Neural cell (in vitro differentiated cells): Measurements from ENCODE around the gene KDM1B.

ENCODE experiments used
- EZH2 ChIP-seq: fragments of 200-600, 300-800 bp; shearing (Covaris generic), sonication (generic); IDR thresholded peaks from 2 replicates; pipeline ENCODE4 v1.6.1; 2014; ENCODE audit warnings: antibody characterized with exemption, low read length, borderline replicate concordance, mild to moderate bottlenecking; ENCODE audit not compliant: insufficient read depth, poor library complexity, severe bottlenecking
- MXI1 ChIP-seq: fragments of 450-650 bp; conservative IDR thresholded peaks from 2 replicates; pipeline ENCODE4 v1.6.1; 2014; ENCODE audit warnings: antibody characterized with exemption, mild to moderate bottlenecking; ENCODE audit not compliant: poor library complexity, severe bottlenecking
- POLR2AphosphoS5 ChIP-seq: IDR thresholded peaks from 2 replicates; pipeline ENCODE4 v1.6.1; 2012
- TAF1 ChIP-seq: IDR thresholded peaks from 2 replicates; pipeline ENCODE4 v1.6.1; 2012; ENCODE audit warnings: low read depth
- TF ChIP-seq, protein P1 (sequence below): fragments of 450-650 bp; IDR thresholded peaks from 2 replicates; pipeline ENCODE4 v1.5.1; 2014; ENCODE audit warnings: antibody characterized with exemption, mild to moderate bottlenecking, moderate library complexity; ENCODE audit not compliant: poor library complexity, severe bottlenecking
- TF ChIP-seq, protein P2 (sequence below): IDR thresholded peaks from 2 replicates; pipeline ENCODE4 v1.6.1; 2012; ENCODE audit warnings: borderline replicate concordance

DNA sequence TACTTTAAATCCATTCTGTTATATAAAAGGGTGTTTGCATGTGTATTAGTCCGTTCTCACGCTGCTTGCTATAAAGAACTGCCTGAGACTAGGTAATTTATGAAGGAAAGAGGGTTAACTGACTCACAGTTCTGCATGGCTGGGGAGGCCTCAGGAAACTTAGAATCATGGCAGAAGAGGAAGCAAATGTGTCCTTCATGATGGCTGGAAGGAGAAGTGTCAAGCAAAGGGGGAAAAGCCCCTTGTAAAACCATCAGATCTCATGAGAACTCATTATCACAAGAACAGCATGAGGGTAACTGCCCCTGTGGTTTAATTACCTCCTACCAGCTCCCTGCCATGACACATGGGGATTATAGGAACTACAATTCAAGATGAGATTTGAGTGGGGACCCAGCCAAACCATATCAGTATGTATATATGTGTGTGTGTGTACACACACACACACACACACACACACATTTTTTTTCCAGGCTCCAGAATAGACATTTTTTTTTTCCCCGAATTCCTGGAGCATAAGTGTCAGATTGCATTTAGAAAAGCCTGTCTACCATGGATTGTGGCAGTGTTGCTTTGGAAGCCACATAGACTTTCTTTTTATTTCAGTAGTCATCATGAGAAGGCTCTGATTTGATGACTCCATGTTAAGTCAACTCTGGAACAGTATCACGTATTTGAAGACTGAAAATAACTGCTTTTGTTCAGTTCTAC, 31.5 kb downstream of the KDM1B start:
- TF ChIP-seq, protein P1, sequence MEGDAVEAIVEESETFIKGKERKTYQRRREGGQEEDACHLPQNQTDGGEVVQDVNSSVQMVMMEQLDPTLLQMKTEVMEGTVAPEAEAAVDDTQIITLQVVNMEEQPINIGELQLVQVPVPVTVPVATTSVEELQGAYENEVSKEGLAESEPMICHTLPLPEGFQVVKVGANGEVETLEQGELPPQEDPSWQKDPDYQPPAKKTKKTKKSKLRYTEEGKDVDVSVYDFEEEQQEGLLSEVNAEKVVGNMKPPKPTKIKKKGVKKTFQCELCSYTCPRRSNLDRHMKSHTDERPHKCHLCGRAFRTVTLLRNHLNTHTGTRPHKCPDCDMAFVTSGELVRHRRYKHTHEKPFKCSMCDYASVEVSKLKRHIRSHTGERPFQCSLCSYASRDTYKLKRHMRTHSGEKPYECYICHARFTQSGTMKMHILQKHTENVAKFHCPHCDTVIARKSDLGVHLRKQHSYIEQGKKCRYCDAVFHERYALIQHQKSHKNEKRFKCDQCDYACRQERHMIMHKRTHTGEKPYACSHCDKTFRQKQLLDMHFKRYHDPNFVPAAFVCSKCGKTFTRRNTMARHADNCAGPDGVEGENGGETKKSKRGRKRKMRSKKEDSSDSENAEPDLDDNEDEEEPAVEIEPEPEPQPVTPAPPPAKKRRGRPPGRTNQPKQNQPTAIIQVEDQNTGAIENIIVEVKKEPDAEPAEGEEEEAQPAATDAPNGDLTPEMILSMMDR = no peak
- TF ChIP-seq POLR2AphosphoS5 (no peak), MXI1 (no peak), TAF1 (no peak), EZH2 (no peak)
- TF ChIP-seq, protein P2, sequence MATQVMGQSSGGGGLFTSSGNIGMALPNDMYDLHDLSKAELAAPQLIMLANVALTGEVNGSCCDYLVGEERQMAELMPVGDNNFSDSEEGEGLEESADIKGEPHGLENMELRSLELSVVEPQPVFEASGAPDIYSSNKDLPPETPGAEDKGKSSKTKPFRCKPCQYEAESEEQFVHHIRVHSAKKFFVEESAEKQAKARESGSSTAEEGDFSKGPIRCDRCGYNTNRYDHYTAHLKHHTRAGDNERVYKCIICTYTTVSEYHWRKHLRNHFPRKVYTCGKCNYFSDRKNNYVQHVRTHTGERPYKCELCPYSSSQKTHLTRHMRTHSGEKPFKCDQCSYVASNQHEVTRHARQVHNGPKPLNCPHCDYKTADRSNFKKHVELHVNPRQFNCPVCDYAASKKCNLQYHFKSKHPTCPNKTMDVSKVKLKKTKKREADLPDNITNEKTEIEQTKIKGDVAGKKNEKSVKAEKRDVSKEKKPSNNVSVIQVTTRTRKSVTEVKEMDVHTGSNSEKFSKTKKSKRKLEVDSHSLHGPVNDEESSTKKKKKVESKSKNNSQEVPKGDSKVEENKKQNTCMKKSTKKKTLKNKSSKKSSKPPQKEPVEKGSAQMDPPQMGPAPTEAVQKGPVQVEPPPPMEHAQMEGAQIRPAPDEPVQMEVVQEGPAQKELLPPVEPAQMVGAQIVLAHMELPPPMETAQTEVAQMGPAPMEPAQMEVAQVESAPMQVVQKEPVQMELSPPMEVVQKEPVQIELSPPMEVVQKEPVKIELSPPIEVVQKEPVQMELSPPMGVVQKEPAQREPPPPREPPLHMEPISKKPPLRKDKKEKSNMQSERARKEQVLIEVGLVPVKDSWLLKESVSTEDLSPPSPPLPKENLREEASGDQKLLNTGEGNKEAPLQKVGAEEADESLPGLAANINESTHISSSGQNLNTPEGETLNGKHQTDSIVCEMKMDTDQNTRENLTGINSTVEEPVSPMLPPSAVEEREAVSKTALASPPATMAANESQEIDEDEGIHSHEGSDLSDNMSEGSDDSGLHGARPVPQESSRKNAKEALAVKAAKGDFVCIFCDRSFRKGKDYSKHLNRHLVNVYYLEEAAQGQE = no peak
